HEK293 (cell line): ENCODE measurements around the gene ZFPM1.

Source experiments
- CTCF ChIA-PET: fragments of 350-600 bp; formaldehyde crosslinking; extraction: SDS; loops from one replicate; lab custom pipeline; 2021; ENCODE audit warnings: antibody characterized with exemption; lab: Yijun Ruan, JAX
- POLR2A ChIA-PET: fragments of 300-600 bp; formaldehyde crosslinking; extraction: SDS; loops from one replicate; lab custom pipeline; 2020; ENCODE audit warnings: antibody characterized with exemption, inconsistent platforms; lab: Yijun Ruan, JAX
- H3K27ac ChIP-seq: fragments of 200-500 bp; sonication (Bioruptor generic); 2 replicates; pipeline ENCODE4 v1.5.1; 2014; ENCODE audit warnings: low read depth, low read length, control low read depth, inconsistent platforms; ENCODE audit errors: extremely low read depth
- H3K36me3 ChIP-seq, 2 experiments: fragments of 200-500 bp in 1 of 2; sonication (Bioruptor generic) in 1 of 2; 1 replicate in 1 of 2; 2 replicates in 1 of 2; pipeline ENCODE4 v1.5.1; 2014 to 2017; ENCODE audit warnings: inconsistent platforms in 2 of 2, low read length in 2 of 2; ENCODE audit not compliant: control insufficient read depth in 2 of 2, insufficient read depth in 1 of 2
- H3K4me1 ChIP-seq: fragments of 200-500 bp; sonication (Bioruptor generic); 2 replicates; pipeline ENCODE4 v1.5.1; 2014; ENCODE audit warnings: mild to moderate bottlenecking, low read length, inconsistent platforms; ENCODE audit not compliant: control insufficient read depth, insufficient read depth
- H3K4me3 ChIP-seq: 2 replicates; pipeline ENCODE4 v1.5.1; 2011; ENCODE audit warnings: low read depth, mild to moderate bottlenecking, control low read depth, low read length, moderate library complexity
- H3K9me3 ChIP-seq: fragments of 200-500 bp; sonication (Bioruptor generic); 2 replicates; pipeline ENCODE4 v1.5.1; 2014; ENCODE audit warnings: low read depth, low read length, inconsistent platforms; ENCODE audit not compliant: control insufficient read depth, insufficient read depth
- HOXD13 ChIP-seq: sonication (generic); formaldehyde crosslinking; IDR thresholded peaks from 2 replicates; pipeline ENCODE4 v1.8.0; 2022; ENCODE audit warnings: missing genetic modification reagents, borderline replicate concordance
- PRDM1 ChIP-seq: fragments of 450-650 bp; formaldehyde crosslinking; IDR thresholded peaks from 2 replicates; pipeline ENCODE4; 2016; ENCODE audit warnings: missing biosample characterization, missing genetic modification characterization
- ZBTB48 ChIP-seq: fragments of 450-650 bp; formaldehyde crosslinking; IDR thresholded peaks from 2 replicates; pipeline ENCODE4 v1.5.1; 2016; ENCODE audit warnings: missing biosample characterization, missing genetic modification characterization
- ZIC2 ChIP-seq: fragments of 450-650 bp; formaldehyde crosslinking; IDR thresholded peaks from 2 replicates; pipeline ENCODE4 v1.5.1; 2016; ENCODE audit warnings: missing biosample characterization, missing genetic modification characterization
- ZNF132 ChIP-seq: fragments of 450-650 bp; formaldehyde crosslinking; IDR thresholded peaks from 2 replicates; pipeline ENCODE4 v1.5.1; 2017; ENCODE audit warnings: missing biosample characterization, missing genetic modification characterization, borderline replicate concordance
- ZNF19 ChIP-seq: fragments of 450-650 bp; formaldehyde crosslinking; IDR thresholded peaks from 2 replicates; pipeline ENCODE4; 2016; ENCODE audit warnings: missing biosample characterization, missing genetic modification characterization, low read depth
- ZNF24 ChIP-seq: fragments of 450-650 bp; formaldehyde crosslinking; IDR thresholded peaks from 2 replicates; pipeline ENCODE4 v1.5.1; 2016; ENCODE audit warnings: missing biosample characterization, missing genetic modification characterization
- ZNF266 ChIP-seq: fragments of 450-650 bp; formaldehyde crosslinking; IDR thresholded peaks from 2 replicates; pipeline ENCODE4 v1.5.1; 2016; ENCODE audit warnings: missing biosample characterization, missing genetic modification characterization, low read depth
- ZNF350 ChIP-seq: fragments of 450-650 bp; formaldehyde crosslinking; IDR thresholded peaks from 2 replicates; pipeline ENCODE4 v1.5.0; 2017; ENCODE audit warnings: missing biosample characterization, mild to moderate bottlenecking, missing genetic modification characterization
- ZNF433 ChIP-seq: fragments of 450-650 bp; formaldehyde crosslinking; IDR thresholded peaks from 2 replicates; pipeline ENCODE4 v1.5.1; 2016; ENCODE audit warnings: missing biosample characterization, missing genetic modification characterization, low read depth
- ZNF510 ChIP-seq: fragments of 450-650 bp; formaldehyde crosslinking; IDR thresholded peaks from 2 replicates; pipeline ENCODE4 v1.5.1; 2018; ENCODE audit warnings: mild to moderate bottlenecking, missing genetic modification characterization, missing biosample characterization; ENCODE audit not compliant: insufficient replicate concordance
- ZNF544 ChIP-seq: fragments of 450-650 bp; formaldehyde crosslinking; IDR thresholded peaks from 2 replicates; pipeline ENCODE4 v1.5.0; 2017; ENCODE audit warnings: missing biosample characterization, missing genetic modification characterization
- ZNF560 ChIP-seq: fragments of 450-650 bp; formaldehyde crosslinking; IDR thresholded peaks from 2 replicates; pipeline ENCODE4 v1.5.1; 2017; ENCODE audit warnings: missing biosample characterization, missing genetic modification characterization, borderline replicate concordance
- ZNF596 ChIP-seq: fragments of 450-650 bp; IDR thresholded peaks from 2 replicates; pipeline ENCODE4 v1.5.0; 2018; ENCODE audit warnings: missing biosample characterization, mild to moderate bottlenecking, missing genetic modification characterization, moderate library complexity
- ZNF610 ChIP-seq: fragments of 450-650 bp; formaldehyde crosslinking; IDR thresholded peaks from 2 replicates; pipeline ENCODE4 v1.5.1; 2016; ENCODE audit warnings: missing biosample characterization, missing genetic modification characterization, borderline replicate concordance
- ZNF621 ChIP-seq: fragments of 450-650 bp; formaldehyde crosslinking; IDR thresholded peaks from 2 replicates; pipeline ENCODE4 v1.5.1; 2017; ENCODE audit warnings: missing biosample characterization, missing genetic modification characterization
- ZNF664 ChIP-seq: fragments of 450-650 bp; formaldehyde crosslinking; IDR thresholded peaks from 2 replicates; pipeline ENCODE4 v1.5.1; 2016; ENCODE audit warnings: missing biosample characterization, missing genetic modification characterization
- ZNF76 ChIP-seq: fragments of 450-650 bp; formaldehyde crosslinking; IDR thresholded peaks from 2 replicates; pipeline ENCODE4; 2016; ENCODE audit warnings: low read depth, missing biosample characterization, missing genetic modification characterization, borderline replicate concordance
- ZSCAN30 ChIP-seq: fragments of 450-650 bp; IDR thresholded peaks from 2 replicates; pipeline ENCODE4 v1.5.1; 2018; ENCODE audit warnings: missing biosample characterization, mild to moderate bottlenecking, missing genetic modification characterization, moderate library complexity
- TF ChIP-seq, protein P1 (sequence below): fragments of 450-650 bp; formaldehyde crosslinking; IDR thresholded peaks from 2 replicates; pipeline ENCODE4 v1.5.1; 2016; ENCODE audit warnings: missing biosample characterization, missing genetic modification characterization, borderline replicate concordance
- TF ChIP-seq, protein P2 (sequence below): fragments of 450-650 bp; formaldehyde crosslinking; IDR thresholded peaks from 2 replicates; pipeline ENCODE4 v1.5.1; 2016; ENCODE audit warnings: missing biosample characterization, missing genetic modification characterization
- TF ChIP-seq, protein P3 (sequence below): fragments of 450-650 bp; formaldehyde crosslinking; IDR thresholded peaks from 2 replicates; pipeline ENCODE4 v1.5.1; 2016; ENCODE audit warnings: missing biosample characterization, missing genetic modification characterization, borderline replicate concordance

The ZFPM1 gene

DNA sequence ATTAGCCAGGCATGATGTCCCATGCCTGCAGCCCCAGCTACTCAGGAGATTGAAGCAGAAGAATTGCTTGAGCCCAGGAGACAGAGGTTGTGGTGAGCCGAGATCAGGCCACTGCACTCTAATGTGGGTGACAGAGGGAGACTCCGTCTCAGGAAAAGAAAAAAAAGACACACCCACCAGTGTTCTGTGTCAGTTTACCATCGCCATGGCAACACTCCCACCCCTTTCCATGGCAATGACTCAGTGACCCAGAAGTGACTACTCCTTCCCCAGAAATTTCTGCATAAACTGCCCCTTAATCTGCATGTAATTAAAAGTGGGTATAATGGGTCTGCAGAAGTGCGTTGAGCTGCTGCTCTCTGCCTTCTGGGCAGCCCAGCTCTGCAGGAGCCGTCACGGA, 113.1 kb downstream of the ZFPM1 start (continued):
- TF ChIP-seq ZNF266 (tag by site-specific recombination): no peak
- TF ChIP-seq ZNF544 (tag by site-specific recombination): no peak
- no peak for TF ChIP-seq ZNF510
- no peak for TF ChIP-seq HOXD13 (CRISPR knock-in tag)
- TF ChIP-seq, protein P1, sequence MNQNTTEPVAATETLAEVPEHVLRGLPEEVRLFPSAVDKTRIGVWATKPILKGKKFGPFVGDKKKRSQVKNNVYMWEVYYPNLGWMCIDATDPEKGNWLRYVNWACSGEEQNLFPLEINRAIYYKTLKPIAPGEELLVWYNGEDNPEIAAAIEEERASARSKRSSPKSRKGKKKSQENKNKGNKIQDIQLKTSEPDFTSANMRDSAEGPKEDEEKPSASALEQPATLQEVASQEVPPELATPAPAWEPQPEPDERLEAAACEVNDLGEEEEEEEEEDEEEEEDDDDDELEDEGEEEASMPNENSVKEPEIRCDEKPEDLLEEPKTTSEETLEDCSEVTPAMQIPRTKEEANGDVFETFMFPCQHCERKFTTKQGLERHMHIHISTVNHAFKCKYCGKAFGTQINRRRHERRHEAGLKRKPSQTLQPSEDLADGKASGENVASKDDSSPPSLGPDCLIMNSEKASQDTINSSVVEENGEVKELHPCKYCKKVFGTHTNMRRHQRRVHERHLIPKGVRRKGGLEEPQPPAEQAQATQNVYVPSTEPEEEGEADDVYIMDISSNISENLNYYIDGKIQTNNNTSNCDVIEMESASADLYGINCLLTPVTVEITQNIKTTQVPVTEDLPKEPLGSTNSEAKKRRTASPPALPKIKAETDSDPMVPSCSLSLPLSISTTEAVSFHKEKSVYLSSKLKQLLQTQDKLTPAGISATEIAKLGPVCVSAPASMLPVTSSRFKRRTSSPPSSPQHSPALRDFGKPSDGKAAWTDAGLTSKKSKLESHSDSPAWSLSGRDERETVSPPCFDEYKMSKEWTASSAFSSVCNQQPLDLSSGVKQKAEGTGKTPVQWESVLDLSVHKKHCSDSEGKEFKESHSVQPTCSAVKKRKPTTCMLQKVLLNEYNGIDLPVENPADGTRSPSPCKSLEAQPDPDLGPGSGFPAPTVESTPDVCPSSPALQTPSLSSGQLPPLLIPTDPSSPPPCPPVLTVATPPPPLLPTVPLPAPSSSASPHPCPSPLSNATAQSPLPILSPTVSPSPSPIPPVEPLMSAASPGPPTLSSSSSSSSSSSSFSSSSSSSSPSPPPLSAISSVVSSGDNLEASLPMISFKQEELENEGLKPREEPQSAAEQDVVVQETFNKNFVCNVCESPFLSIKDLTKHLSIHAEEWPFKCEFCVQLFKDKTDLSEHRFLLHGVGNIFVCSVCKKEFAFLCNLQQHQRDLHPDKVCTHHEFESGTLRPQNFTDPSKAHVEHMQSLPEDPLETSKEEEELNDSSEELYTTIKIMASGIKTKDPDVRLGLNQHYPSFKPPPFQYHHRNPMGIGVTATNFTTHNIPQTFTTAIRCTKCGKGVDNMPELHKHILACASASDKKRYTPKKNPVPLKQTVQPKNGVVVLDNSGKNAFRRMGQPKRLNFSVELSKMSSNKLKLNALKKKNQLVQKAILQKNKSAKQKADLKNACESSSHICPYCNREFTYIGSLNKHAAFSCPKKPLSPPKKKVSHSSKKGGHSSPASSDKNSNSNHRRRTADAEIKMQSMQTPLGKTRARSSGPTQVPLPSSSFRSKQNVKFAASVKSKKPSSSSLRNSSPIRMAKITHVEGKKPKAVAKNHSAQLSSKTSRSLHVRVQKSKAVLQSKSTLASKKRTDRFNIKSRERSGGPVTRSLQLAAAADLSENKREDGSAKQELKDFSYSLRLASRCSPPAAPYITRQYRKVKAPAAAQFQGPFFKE: no peak
- no peak for TF ChIP-seq PRDM1 (tag by site-specific recombination)
- no peak for TF ChIP-seq ZSCAN30 (tag by site-specific recombination)
- no peak for TF ChIP-seq ZNF433 (tag by site-specific recombination)
- TF ChIP-seq ZNF560 (tag by site-specific recombination): no peak
- no peak for TF ChIP-seq ZNF596

DNA sequence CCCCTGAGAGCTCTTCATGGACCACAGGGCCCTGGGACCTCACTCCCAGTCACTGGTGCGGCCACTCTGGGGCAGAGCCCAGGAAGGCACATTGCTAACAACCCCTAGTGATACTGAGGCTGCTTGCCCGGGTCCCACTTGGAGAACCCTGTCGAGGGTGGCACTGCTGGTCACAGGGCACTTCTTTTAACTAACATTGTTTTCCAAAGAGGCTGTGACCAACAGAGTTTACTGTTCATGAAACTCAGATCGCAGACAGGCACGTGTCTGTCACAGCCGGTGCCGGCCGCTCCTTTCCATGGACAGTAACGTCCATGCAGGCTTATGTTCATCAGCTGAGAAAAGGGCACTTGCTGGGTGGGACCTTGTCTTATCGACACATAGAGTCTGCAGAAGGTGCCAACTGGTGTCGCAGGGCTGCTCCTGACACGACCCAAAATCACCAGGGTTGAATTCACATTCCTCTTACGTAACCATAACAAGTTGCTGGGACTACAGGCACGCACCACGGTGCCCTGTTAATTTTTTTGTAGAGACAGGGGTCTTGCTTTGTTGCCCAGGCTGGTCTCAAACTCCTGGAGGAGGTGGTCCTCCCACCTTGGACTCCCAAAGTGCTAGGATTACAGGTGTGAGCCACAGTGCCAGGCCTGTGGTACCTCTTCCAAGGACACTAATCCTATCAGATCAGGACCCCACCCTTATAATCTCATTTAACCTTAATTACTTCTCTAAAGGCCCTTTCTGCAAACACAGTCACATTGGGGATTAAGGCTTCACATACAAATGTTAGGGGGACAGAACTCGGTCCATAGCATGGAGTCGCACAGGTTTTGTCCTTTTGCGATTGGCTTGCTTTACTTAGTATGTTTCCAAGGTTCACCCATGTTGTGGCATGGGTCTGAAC, 115.9 kb downstream of the ZFPM1 start:
- H3K9me3 ChIP-seq: no peaks in the 10 kb centered on the region
- ChIA-PET POLR2A (no interaction called here), CTCF (no interaction called here)
- peak overlapping the region; percentile 55 for H3K4me3 ChIP-seq
- H3K36me3 ChIP-seq: peaks cover 9 to 26% of the 10 kb centered on the region in 2 experiments; a peak in 2 of 3 replicates
- no peak for TF ChIP-seq ZIC2 (tag by site-specific recombination)
- TF ChIP-seq ZNF664 (tag by site-specific recombination): peak; percentile 62
- H3K4me1 ChIP-seq: peaks cover 3% of the 10 kb centered on the region; the same call in 1 of the 2 replicates
- H3K27ac ChIP-seq: peak overlapping the region; percentile 54

DNA sequence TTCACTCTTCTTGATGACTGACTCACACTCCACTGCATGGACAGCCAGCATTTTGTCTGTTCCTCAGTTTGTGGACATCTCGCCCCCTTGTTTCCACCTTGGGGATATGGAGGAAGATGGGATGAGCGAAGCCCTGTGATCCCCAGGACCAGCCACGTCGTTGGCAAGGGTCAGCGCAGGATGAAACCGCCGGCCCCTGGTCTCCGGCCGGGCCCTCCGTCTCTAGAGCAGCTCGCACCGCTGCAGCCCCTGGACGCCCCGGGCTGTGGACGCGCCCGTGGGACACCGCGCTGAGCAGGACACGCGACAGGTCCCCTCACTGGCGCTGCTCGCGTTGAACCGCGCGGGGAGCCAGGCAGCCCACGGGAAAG, 116.5 kb downstream of the ZFPM1 start:
- H3K4me3 ChIP-seq: peak overlapping the region; percentile 55
- ChIA-PET POLR2A (interaction anchor here (0.6 to 1.4 kb wide), 16 partner anchors 9 to 619 kb away, joined by 3 to 9 read pairs (median 4); partner anchors contain the start of gene BANP), CTCF (interaction anchor here (0.6 to 1.2 kb wide), 4 partner anchors 8 to 128 kb away, joined by 3 to 5 read pairs (median 4); no protein-coding TSS in a partner anchor)
- H3K4me1 ChIP-seq: peaks cover 3% of the 10 kb centered on the region; the same call in 1 of the 2 replicates
- H3K27ac ChIP-seq: peak overlapping the region; percentile 54
- peaks cover 12 to 29% of the 10 kb centered on the region in 2 experiments; a peak in 2 of 3 replicates for H3K36me3 ChIP-seq
- no peaks in the 10 kb centered on the region for H3K9me3 ChIP-seq
- TF ChIP-seq ZNF621 (tag by site-specific recombination) (no peak), ZNF19 (no peak), ZNF350 (tag by site-specific recombination) (no peak), ZNF132 (tag by site-specific recombination) (no peak), ZBTB48 (tag by site-specific recombination) (peak; percentile 47; the same call in 1 of the 2 replicates), HOXD13 (CRISPR knock-in tag) (no peak), ZNF24 (tag by site-specific recombination) (no peak), ZNF76 (tag by site-specific recombination) (no peak), ZNF610 (tag by site-specific recombination) (no peak)
- TF ChIP-seq, protein P2, sequence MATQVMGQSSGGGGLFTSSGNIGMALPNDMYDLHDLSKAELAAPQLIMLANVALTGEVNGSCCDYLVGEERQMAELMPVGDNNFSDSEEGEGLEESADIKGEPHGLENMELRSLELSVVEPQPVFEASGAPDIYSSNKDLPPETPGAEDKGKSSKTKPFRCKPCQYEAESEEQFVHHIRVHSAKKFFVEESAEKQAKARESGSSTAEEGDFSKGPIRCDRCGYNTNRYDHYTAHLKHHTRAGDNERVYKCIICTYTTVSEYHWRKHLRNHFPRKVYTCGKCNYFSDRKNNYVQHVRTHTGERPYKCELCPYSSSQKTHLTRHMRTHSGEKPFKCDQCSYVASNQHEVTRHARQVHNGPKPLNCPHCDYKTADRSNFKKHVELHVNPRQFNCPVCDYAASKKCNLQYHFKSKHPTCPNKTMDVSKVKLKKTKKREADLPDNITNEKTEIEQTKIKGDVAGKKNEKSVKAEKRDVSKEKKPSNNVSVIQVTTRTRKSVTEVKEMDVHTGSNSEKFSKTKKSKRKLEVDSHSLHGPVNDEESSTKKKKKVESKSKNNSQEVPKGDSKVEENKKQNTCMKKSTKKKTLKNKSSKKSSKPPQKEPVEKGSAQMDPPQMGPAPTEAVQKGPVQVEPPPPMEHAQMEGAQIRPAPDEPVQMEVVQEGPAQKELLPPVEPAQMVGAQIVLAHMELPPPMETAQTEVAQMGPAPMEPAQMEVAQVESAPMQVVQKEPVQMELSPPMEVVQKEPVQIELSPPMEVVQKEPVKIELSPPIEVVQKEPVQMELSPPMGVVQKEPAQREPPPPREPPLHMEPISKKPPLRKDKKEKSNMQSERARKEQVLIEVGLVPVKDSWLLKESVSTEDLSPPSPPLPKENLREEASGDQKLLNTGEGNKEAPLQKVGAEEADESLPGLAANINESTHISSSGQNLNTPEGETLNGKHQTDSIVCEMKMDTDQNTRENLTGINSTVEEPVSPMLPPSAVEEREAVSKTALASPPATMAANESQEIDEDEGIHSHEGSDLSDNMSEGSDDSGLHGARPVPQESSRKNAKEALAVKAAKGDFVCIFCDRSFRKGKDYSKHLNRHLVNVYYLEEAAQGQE: no peak
- TF ChIP-seq, protein P3, sequence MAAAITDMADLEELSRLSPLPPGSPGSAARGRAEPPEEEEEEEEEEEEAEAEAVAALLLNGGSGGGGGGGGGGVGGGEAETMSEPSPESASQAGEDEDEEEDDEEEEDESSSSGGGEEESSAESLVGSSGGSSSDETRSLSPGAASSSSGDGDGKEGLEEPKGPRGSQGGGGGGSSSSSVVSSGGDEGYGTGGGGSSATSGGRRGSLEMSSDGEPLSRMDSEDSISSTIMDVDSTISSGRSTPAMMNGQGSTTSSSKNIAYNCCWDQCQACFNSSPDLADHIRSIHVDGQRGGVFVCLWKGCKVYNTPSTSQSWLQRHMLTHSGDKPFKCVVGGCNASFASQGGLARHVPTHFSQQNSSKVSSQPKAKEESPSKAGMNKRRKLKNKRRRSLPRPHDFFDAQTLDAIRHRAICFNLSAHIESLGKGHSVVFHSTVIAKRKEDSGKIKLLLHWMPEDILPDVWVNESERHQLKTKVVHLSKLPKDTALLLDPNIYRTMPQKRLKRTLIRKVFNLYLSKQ (tag by site-specific recombination): no peak
